ENCODE data around the gene STMN1.

- TF ChIP-seq EP300 (IDR thresholded peaks at IDR 0.05) (no peak), POLR2AphosphoS5 (IDR thresholded peaks at IDR 0.05) (no peak), CTCF (IDR thresholded peaks at IDR 0.05) (no peak), POLR2A (IDR thresholded peaks at IDR 0.05; ENCODE audit: low read depth) (no peak)
These were observed 41.8 kb downstream of the STMN1 start for GRCh38 chr1:25864434-25864833.

All from esophagus muscularis mucosa (tissue), 4 donors.